ENCODE data around the gene PRRT1.

- no peak for TF ChIP-seq CTCF (conservative IDR thresholded peaks at IDR 0.05)
- TF ChIP-seq EZH2 (IDR thresholded peaks at IDR 0.05; ENCODE audit: low read depth), result no peak
Measured at GRCh38 chr6:32147401-32148132, 4.2 kb downstream of the PRRT1 start.

All from PC-9 (cell line).